ENCODE results near the gene ARHGAP18. TPM values are rescaled to one million over a fixed set of nuclear protein-coding genes. Genes with fewer than 3 reads are reported as not detected.

ARHGAP18 gene
- polyA plus RNA-seq, 1 of the 3 experiments (the other 2 are of a cell fraction) = 25.0 TPM

- TF ChIP-seq, protein P1, sequence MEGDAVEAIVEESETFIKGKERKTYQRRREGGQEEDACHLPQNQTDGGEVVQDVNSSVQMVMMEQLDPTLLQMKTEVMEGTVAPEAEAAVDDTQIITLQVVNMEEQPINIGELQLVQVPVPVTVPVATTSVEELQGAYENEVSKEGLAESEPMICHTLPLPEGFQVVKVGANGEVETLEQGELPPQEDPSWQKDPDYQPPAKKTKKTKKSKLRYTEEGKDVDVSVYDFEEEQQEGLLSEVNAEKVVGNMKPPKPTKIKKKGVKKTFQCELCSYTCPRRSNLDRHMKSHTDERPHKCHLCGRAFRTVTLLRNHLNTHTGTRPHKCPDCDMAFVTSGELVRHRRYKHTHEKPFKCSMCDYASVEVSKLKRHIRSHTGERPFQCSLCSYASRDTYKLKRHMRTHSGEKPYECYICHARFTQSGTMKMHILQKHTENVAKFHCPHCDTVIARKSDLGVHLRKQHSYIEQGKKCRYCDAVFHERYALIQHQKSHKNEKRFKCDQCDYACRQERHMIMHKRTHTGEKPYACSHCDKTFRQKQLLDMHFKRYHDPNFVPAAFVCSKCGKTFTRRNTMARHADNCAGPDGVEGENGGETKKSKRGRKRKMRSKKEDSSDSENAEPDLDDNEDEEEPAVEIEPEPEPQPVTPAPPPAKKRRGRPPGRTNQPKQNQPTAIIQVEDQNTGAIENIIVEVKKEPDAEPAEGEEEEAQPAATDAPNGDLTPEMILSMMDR (IDR thresholded peaks at IDR 0.05) = no peak
- TF ChIP-seq MEF2A (IDR thresholded peaks at IDR 0.05; ENCODE audit: borderline replicate concordance, low read depth) (no peak), SIN3A (IDR thresholded peaks at IDR 0.05; ENCODE audit: borderline replicate concordance, low read depth, low read length) (no peak), YY1 (IDR thresholded peaks at IDR 0.05; ENCODE audit: low read depth) (no peak), CHD2 (IDR thresholded peaks at IDR 0.05; ENCODE audit: low read length, partially characterized antibody) (no peak), ELF1 (IDR thresholded peaks at IDR 0.05) (no peak), IRF3 (IDR thresholded peaks at IDR 0.05; ENCODE audit: low read depth, low read length) (no peak)
- TF ChIP-seq, protein P2, sequence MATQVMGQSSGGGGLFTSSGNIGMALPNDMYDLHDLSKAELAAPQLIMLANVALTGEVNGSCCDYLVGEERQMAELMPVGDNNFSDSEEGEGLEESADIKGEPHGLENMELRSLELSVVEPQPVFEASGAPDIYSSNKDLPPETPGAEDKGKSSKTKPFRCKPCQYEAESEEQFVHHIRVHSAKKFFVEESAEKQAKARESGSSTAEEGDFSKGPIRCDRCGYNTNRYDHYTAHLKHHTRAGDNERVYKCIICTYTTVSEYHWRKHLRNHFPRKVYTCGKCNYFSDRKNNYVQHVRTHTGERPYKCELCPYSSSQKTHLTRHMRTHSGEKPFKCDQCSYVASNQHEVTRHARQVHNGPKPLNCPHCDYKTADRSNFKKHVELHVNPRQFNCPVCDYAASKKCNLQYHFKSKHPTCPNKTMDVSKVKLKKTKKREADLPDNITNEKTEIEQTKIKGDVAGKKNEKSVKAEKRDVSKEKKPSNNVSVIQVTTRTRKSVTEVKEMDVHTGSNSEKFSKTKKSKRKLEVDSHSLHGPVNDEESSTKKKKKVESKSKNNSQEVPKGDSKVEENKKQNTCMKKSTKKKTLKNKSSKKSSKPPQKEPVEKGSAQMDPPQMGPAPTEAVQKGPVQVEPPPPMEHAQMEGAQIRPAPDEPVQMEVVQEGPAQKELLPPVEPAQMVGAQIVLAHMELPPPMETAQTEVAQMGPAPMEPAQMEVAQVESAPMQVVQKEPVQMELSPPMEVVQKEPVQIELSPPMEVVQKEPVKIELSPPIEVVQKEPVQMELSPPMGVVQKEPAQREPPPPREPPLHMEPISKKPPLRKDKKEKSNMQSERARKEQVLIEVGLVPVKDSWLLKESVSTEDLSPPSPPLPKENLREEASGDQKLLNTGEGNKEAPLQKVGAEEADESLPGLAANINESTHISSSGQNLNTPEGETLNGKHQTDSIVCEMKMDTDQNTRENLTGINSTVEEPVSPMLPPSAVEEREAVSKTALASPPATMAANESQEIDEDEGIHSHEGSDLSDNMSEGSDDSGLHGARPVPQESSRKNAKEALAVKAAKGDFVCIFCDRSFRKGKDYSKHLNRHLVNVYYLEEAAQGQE (IDR thresholded peaks at IDR 0.05; ENCODE audit: low read depth, low read length) = no peak
- Histone ChIP-seq H3K27me3 (ENCODE audit: insufficient read depth) (no peaks in the 10 kb centered on the region), H3K9ac (no peak overlapping the region), H3K27ac (ENCODE audit: low read depth in 2 of 2, low read length in 1 of 2) (peak overlapping the region in 1 of 2 experiments; percentile 97; a peak in 1 of 4 replicates), H3K9me3 (no peaks in the 10 kb centered on the region), H3K36me3 (replicated peaks in 1 of 2; ENCODE audit: control insufficient read depth in 1 of 2, insufficient read depth in 2 of 2, low read length in 1 of 2) (peaks cover 0 to 26% of the 10 kb centered on the region in 2 experiments), H3K79me2 (ENCODE audit: insufficient read depth) (peaks cover 100% of the 10 kb centered on the region), H4K20me1 (ENCODE audit: insufficient read depth) (no peaks in the 10 kb centered on the region), H3K4me1 (ENCODE audit: control insufficient read depth in 1 of 2, insufficient read depth in 2 of 2, low read depth in 1 of 2, low read length in 1 of 2) (peaks cover 0 to 68% of the 10 kb centered on the region in 2 experiments), H3K4me2 (no peak overlapping the region), H3K4me3 (ENCODE audit: low read depth in 2 of 2, low read length in 1 of 2) (no peak overlapping the region), H2AFZ (ENCODE audit: low read depth) (no peak overlapping the region), H3F3A (replicated peaks; ENCODE audit: insufficient read depth) (peaks cover 19% of the 10 kb centered on the region), H3K9me2 (no peaks in the 10 kb centered on the region)
- POLR2A ChIA-PET = no interaction called here
- CTCF ChIA-PET = no interaction called here
- no peak for DNase-seq
- 67% methylated on average over 1 of the region's 1 CpG for whole genome bisulfite sequencing (ENCODE audit: low lambda C conversion rate)
Measured at GRCh38 chr6:129691709-129692108, 18.3 kb downstream of the ARHGAP18 start.

GRCh38 chr6:129691043-129691640 lies 18.8 kb downstream of the ARHGAP18 start:
- no peak for TF ChIP-seq SIN3A (IDR thresholded peaks at IDR 0.05; ENCODE audit: borderline replicate concordance, low read depth, low read length)
- TF ChIP-seq MAX (IDR thresholded peaks at IDR 0.05; ENCODE audit: low read depth) = no peak
- no peak for TF ChIP-seq USF1 (IDR thresholded peaks at IDR 0.05; ENCODE audit: borderline replicate concordance, low read depth)
- no peak for TF ChIP-seq ELF1 (IDR thresholded peaks at IDR 0.05)
- no peak for TF ChIP-seq GATA2 (CRISPR knock-in tag; IDR thresholded peaks at IDR 0.05)
- no peak for TF ChIP-seq RFX5 (IDR thresholded peaks at IDR 0.05; ENCODE audit: low read length)
- TF ChIP-seq POLR2AphosphoS5 (IDR thresholded peaks at IDR 0.05; ENCODE audit: low read depth, low read length) = no peak
- no peak for TF ChIP-seq FOXM1 (IDR thresholded peaks at IDR 0.05; ENCODE audit: low read depth)
- no peak for TF ChIP-seq TEAD4 (IDR thresholded peaks at IDR 0.05; ENCODE audit: borderline replicate concordance, insufficient read depth)
- TF ChIP-seq RAD21 (IDR thresholded peaks at IDR 0.05; ENCODE audit: low read length) = no peak
- no peak for TF ChIP-seq RCOR1 (IDR thresholded peaks at IDR 0.05; ENCODE audit: low read length)
- TF ChIP-seq PBX3 (IDR thresholded peaks at IDR 0.05) = no peak
- Histone ChIP-seq H3K4me1 (ENCODE audit: control insufficient read depth in 1 of 2, insufficient read depth in 2 of 2, low read depth in 1 of 2, low read length in 1 of 2) (peaks cover 0 to 66% of the 10 kb centered on the region in 2 experiments), H3K36me3 (replicated peaks in 1 of 2; ENCODE audit: control insufficient read depth in 1 of 2, insufficient read depth in 2 of 2, low read length in 1 of 2) (peaks cover 0 to 26% of the 10 kb centered on the region in 2 experiments), H3K4me3 (ENCODE audit: low read depth in 2 of 2, low read length in 1 of 2) (no peak overlapping the region), H3K27me3 (ENCODE audit: insufficient read depth) (no peaks in the 10 kb centered on the region), H3K9me3 (no peaks in the 10 kb centered on the region), H3K79me2 (ENCODE audit: insufficient read depth) (peaks cover 100% of the 10 kb centered on the region), H3K4me2 (no peak overlapping the region), H3K27ac (ENCODE audit: low read depth in 2 of 2, low read length in 1 of 2) (peak overlapping the region in 1 of 2 experiments; percentile 97; a peak in 1 of 4 replicates), H3K9ac (no peak overlapping the region), H2AFZ (ENCODE audit: low read depth) (no peak overlapping the region), H4K20me1 (ENCODE audit: insufficient read depth) (no peaks in the 10 kb centered on the region), H3F3A (replicated peaks; ENCODE audit: insufficient read depth) (peaks cover 23% of the 10 kb centered on the region), H3K9me2 (no peaks in the 10 kb centered on the region)
- no peak for DNase-seq
- ChIA-PET CTCF (interaction anchor here (0.6 kb wide), 1 partner anchor 985 kb away, joined by 3 read pairs; no protein-coding TSS in a partner anchor), POLR2A (no interaction called here)
- WGBS (ENCODE audit: low lambda C conversion rate) = 75% methylated on average over 5 of the region's 5 CpGs

Measured in SK-N-SH (cell line).